Smooth muscle cell (in vitro differentiated cells): Measurements from ENCODE around the gene DMAP1. TPM values are rescaled to one million over a fixed set of nuclear protein-coding genes. Genes with fewer than 3 reads are reported as not detected.

Experiments used
- DNase-seq: peaks from one replicate; lab custom pipeline; 2025; ENCODE audit not compliant: unreplicated experiment; lab: John Stamatoyannopoulos, UW
- H2AFZ ChIP-seq: fragments of 200-600 bp; sonication (generic); 2 replicates; pipeline ENCODE4 v1.6.0; 2016; ENCODE audit warnings: antibody characterized with exemption, low read depth, mild to moderate bottlenecking
- H3F3A ChIP-seq: fragments of 200-600 bp; sonication (generic); 2 replicates; pipeline ENCODE4 v1.6.0; 2017; ENCODE audit warnings: antibody characterized with exemption, low read depth
- H3K27ac ChIP-seq: fragments of 200-600 bp; sonication (generic); 2 replicates; pipeline ENCODE4 v1.5.1; 2016; ENCODE audit warnings: low read depth, mild to moderate bottlenecking
- H3K27me3 ChIP-seq: fragments of 200-600 bp; sonication (generic); 2 replicates; pipeline ENCODE4 v1.6.1; 2016; ENCODE audit warnings: low read depth, mild to moderate bottlenecking
- H3K36me3 ChIP-seq: fragments of 200-600 bp; sonication (generic); 2 replicates; pipeline ENCODE4 v1.5.1; 2016; ENCODE audit warnings: low read depth
- H3K4me1 ChIP-seq: fragments of 200-600 bp; sonication (generic); 2 replicates; pipeline ENCODE4 v1.5.1; 2016; ENCODE audit warnings: low read depth
- H3K4me2 ChIP-seq: fragments of 200-600 bp; sonication (generic); 2 replicates; pipeline ENCODE4 v1.6.0; 2016; ENCODE audit warnings: mild to moderate bottlenecking
- H3K4me3 ChIP-seq: fragments of 200-600 bp; sonication (generic); 2 replicates; pipeline ENCODE4 v1.5.1; 2016; ENCODE audit warnings: mild to moderate bottlenecking
- H3K79me2 ChIP-seq: fragments of 200-600 bp; sonication (generic); 2 replicates; pipeline ENCODE4 v1.6.0; 2016; ENCODE audit warnings: low read depth, mild to moderate bottlenecking
- H3K9ac ChIP-seq: fragments of 200-600 bp; sonication (generic); 2 replicates; pipeline ENCODE4 v1.6.0; 2016; ENCODE audit warnings: low read depth
- H3K9me3 ChIP-seq: fragments of 200-600 bp; sonication (generic); replicated peaks from 2 replicates; pipeline ENCODE4 v1.5.1; 2016; ENCODE audit warnings: low read depth
- H4K20me1 ChIP-seq: fragments of 200-600 bp; sonication (generic); 2 replicates; pipeline ENCODE4 v1.6.0; 2016; ENCODE audit warnings: low read depth
- WGBS: methylation state at CpG from one replicate; pipeline ENCODE4 v1.1.7; 2016; ENCODE audit warnings: low lambda C conversion rate; 5-methylcytosine and 5-hydroxymethylcytosine counted together
- polyA plus RNA-seq: library from polyadenylated mRNA; unstranded; fragments of >200 nt; fragmentation: Nextera tagmentation; extraction: Ambion mirVana; gene quantifications from 2 replicates; pipeline ENCODE4 v1.2.1, GENCODE V29; 2016
- total RNA-seq: library from RNA; depleted of rRNA; stranded (reverse); fragments of >200 nt; gene quantifications from 2 replicates; pipeline ENCODE4 v1.2.3, GENCODE V29; 2014
- TF ChIP-seq, protein P1 (sequence below): fragments of 200-600 bp; sonication (generic); IDR thresholded peaks from 2 replicates; pipeline ENCODE4 v1.5.1; 2017; ENCODE audit warnings: borderline replicate concordance, mild to moderate bottlenecking, antibody characterized with exemption; ENCODE audit not compliant: insufficient read depth, poor library complexity, severe bottlenecking

The DMAP1 gene
- total and polyA plus RNA-seq, 2 experiments from 2014 or later: 17.9 to 34.8 TPM

DNA sequence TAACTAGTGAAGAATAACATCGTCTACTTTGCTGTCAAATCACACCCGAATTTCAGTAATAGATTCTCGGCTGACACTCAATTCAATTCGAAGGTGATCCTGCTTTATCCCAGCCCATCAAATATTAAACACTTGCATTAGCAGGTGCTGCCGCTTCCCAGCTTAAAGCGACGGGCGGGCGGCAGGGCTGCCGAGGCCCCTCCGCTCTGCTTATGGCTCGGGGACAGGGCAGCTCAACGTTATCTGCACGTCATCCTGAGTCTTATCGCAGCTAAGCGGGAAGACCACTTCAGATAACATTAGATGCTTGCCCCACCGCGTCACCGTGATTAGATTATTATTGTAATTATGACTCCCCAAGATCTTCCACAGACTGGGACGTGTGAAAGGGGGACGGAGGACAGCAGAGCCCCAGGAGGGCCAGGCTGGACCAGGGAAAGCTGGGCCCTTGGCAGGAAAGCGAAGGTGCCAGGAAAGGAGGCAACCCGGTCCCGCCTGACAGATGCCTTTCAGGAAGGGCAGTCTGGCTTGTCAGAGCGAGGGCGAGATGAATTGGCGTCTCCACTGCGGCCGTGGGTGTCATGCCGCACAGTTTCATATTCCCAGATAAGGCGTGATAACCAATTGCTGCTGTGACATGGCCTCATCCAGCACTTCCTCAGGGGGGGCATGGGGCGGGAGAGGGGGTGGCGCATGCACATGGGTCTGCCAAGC, 37.0 kb downstream of the DMAP1 start:
- Histone ChIP-seq H2AFZ (no peak overlapping the region), H3K36me3 (no peaks in the 10 kb centered on the region), H3K9me3 (no peaks in the 10 kb centered on the region), H3F3A (no peaks in the 10 kb centered on the region), H3K27me3 (no peaks in the 10 kb centered on the region), H4K20me1 (peaks cover 55% of the 10 kb centered on the region), H3K9ac (no peak overlapping the region), H3K4me2 (no peak overlapping the region), H3K27ac (no peak overlapping the region), H3K79me2 (no peaks in the 10 kb centered on the region), H3K4me1 (no peaks in the 10 kb centered on the region), H3K4me3 (no peak overlapping the region)
- no peak for DNase-seq
- TF ChIP-seq, protein P1, sequence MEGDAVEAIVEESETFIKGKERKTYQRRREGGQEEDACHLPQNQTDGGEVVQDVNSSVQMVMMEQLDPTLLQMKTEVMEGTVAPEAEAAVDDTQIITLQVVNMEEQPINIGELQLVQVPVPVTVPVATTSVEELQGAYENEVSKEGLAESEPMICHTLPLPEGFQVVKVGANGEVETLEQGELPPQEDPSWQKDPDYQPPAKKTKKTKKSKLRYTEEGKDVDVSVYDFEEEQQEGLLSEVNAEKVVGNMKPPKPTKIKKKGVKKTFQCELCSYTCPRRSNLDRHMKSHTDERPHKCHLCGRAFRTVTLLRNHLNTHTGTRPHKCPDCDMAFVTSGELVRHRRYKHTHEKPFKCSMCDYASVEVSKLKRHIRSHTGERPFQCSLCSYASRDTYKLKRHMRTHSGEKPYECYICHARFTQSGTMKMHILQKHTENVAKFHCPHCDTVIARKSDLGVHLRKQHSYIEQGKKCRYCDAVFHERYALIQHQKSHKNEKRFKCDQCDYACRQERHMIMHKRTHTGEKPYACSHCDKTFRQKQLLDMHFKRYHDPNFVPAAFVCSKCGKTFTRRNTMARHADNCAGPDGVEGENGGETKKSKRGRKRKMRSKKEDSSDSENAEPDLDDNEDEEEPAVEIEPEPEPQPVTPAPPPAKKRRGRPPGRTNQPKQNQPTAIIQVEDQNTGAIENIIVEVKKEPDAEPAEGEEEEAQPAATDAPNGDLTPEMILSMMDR: no peak
- 85% methylated on average over 32 of the region's 33 CpGs for WGBS

DNA sequence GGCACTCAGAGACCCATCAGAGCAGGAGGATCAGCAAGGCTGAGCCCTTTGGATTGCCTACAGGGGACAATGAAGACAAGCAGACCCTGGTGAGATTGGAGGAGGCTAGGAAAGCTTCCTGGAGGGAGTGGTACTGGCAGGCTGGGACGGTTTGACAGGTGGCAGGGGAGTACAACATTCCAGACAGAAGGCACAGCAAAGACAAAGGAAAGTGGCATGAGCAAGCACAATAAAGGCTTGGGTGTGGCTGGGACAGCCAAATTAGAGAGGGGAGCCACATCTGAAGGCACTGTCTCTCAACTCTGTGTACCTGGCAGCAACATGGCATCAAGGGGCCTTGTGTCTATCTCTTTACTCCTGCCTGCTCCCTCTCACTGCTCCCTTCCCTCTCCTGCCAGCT, 38.2 kb downstream of the DMAP1 start:
- no peak overlapping the region for H3K27ac ChIP-seq
- no peak overlapping the region for H3K4me3 ChIP-seq
- H3K79me2 ChIP-seq: no peaks in the 10 kb centered on the region
- H3F3A ChIP-seq: no peaks in the 10 kb centered on the region
- H3K9ac ChIP-seq: no peak overlapping the region
- H3K36me3 ChIP-seq: no peaks in the 10 kb centered on the region
- WGBS: 93% methylated on average over 1 of the region's 1 CpG
- no peak overlapping the region for H2AFZ ChIP-seq
- H3K4me2 ChIP-seq: no peak overlapping the region
- no peaks in the 10 kb centered on the region for H3K27me3 ChIP-seq
- peaks cover 47% of the 10 kb centered on the region for H4K20me1 ChIP-seq
- no peak for DNase-seq
- TF ChIP-seq, protein P1: no peak
- no peaks in the 10 kb centered on the region for H3K4me1 ChIP-seq
- H3K9me3 ChIP-seq: no peaks in the 10 kb centered on the region

DNA sequence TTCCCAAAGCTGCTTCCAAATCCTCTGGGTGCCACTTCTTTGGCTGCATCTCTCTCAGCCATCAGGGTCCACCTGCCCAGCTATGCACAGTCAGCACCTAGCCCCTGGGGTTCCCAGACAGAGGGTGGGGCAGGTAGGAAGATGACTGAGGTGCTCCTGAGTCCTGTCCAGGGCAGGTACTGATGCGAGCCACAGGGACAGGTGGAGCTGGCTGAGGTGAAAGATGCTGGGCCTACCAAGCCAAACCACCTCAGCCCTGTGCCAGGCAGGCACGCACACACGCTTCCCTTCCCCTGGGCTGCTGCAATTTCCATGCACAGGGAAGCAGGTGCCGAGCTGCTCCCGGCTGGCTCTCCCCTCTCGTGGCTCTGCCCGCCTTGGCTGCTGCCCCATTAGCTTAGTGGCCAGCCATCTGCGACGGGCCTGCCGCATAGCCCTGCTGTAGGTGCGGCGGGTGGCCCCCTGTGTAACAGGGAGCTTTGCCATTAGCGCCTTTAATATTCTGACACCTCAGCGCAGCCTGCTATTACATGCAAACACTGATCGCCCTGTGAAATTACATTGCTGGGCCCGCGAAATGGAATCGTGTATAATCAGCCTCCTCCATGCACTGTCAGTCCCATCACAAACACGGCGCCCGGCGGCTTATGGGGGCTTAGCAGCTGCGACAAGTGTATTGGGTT, 38.9 kb downstream of the DMAP1 start:
- no peak for DNase-seq
- Histone ChIP-seq H3K4me1 (no peaks in the 10 kb centered on the region), H3K79me2 (no peaks in the 10 kb centered on the region), H3K9ac (no peak overlapping the region), H4K20me1 (peaks cover 46% of the 10 kb centered on the region), H2AFZ (no peak overlapping the region), H3K9me3 (no peaks in the 10 kb centered on the region), H3K4me2 (no peak overlapping the region), H3F3A (no peaks in the 10 kb centered on the region), H3K27me3 (no peaks in the 10 kb centered on the region), H3K27ac (no peak overlapping the region), H3K4me3 (no peak overlapping the region), H3K36me3 (no peaks in the 10 kb centered on the region)
- 96% methylated on average over 23 of the region's 23 CpGs for WGBS
- TF ChIP-seq, protein P1: no peak
